A673 (cell line): Measurements from ENCODE around the gene KRT31. TPM values are rescaled to one million over a fixed set of nuclear protein-coding genes. Genes with fewer than 3 reads are reported as not detected.
"Not testable (repeated sequence)": the region's sequence is repeated elsewhere in the genome, so short reads cannot be mapped to it uniquely, and the experiment has no call there.

Source experiments
- BruUV-seq: library from RNA; stranded (reverse); fragments of 400-500 nt; replicated peaks from 2 replicates; lab custom pipeline; 2021; lab: Mats Ljungman, UMichigan
- CTCF ChIA-PET: fragments of 300-600 bp; sonication (Branson Sonifier 250); formaldehyde crosslinking; loops from one replicate; lab custom pipeline; 2022; ENCODE audit warnings: antibody characterized with exemption; lab: Charles Lee
- POLR2A ChIA-PET: fragments of 300-600 bp; sonication (Branson Sonifier 250); formaldehyde crosslinking; loops from one replicate; lab custom pipeline; 2022; ENCODE audit warnings: antibody characterized with exemption; ENCODE audit not compliant: low non-redundant PET; lab: Charles Lee
- DNase-seq: peaks from one replicate; pipeline ENCODE4 v3.0.0-alpha.2; 2015; ENCODE audit warnings: low spot score
- H3K27ac ChIP-seq: fragments of 200-600 bp; sonication (generic); 2 replicates; pipeline ENCODE4 v1.5.1; 2016; ENCODE audit warnings: mixed run types, low read depth, mild to moderate bottlenecking, mixed read lengths, antibody characterized with exemption, low read length; ENCODE audit not compliant: poor library complexity, severe bottlenecking
- H3K27me3 ChIP-seq: fragments of 200-600 bp; sonication (generic); replicated peaks from 2 replicates; pipeline ENCODE4 v1.6.1; 2017; ENCODE audit warnings: mixed run types, low read depth, mild to moderate bottlenecking, mixed read lengths, antibody characterized with exemption, low read length; ENCODE audit not compliant: insufficient read depth, poor library complexity
- H3K36me3 ChIP-seq: fragments of 200-600 bp; sonication (generic); 2 replicates; pipeline ENCODE4 v1.6.1; 2016; ENCODE audit warnings: mixed run types, mild to moderate bottlenecking, mixed read lengths, antibody characterized with exemption, low read length; ENCODE audit not compliant: insufficient read depth, poor library complexity, severe bottlenecking
- H3K4me1 ChIP-seq: fragments of 200-600 bp; sonication (generic); 2 replicates; pipeline ENCODE4 v1.6.1; 2017; ENCODE audit warnings: mixed run types, mild to moderate bottlenecking, mixed read lengths, antibody characterized with exemption, low read length; ENCODE audit not compliant: insufficient read depth, poor library complexity, severe bottlenecking
- H3K4me3 ChIP-seq: fragments of 200-600 bp; sonication (generic); 2 replicates; pipeline ENCODE4 v1.5.1; 2016; ENCODE audit warnings: low read depth, mixed run types, mild to moderate bottlenecking, mixed read lengths, low read length; ENCODE audit not compliant: poor library complexity, severe bottlenecking
- H3K9me3 ChIP-seq: fragments of 200-600 bp; sonication (generic); 2 replicates; pipeline ENCODE4 v1.6.1; 2016; ENCODE audit warnings: mixed run types, low read depth, mild to moderate bottlenecking, mixed read lengths, antibody characterized with exemption, low read length; ENCODE audit not compliant: poor library complexity, severe bottlenecking
- EZH2 ChIP-seq: fragments of 200-600 bp; sonication (generic); IDR thresholded peaks from 2 replicates; pipeline ENCODE4 v1.6.1; 2017; ENCODE audit warnings: borderline replicate concordance, low read depth, mild to moderate bottlenecking, mixed read lengths, antibody characterized with exemption, low read length; ENCODE audit not compliant: poor library complexity, severe bottlenecking
- intact Hi-C: fragments of 100-400 bp; cut with micrococcal nuclease; formaldehyde crosslinking; loops from one replicate; pipeline ENCODE4 v1.10.0; 2022; ENCODE audit not compliant: unreplicated experiment
- total RNA-seq: library from RNA; stranded (reverse); gene quantifications from 2 replicates; pipeline ENCODE4 v1.2.3, GENCODE V29; 2021
- TF ChIP-seq, protein P1 (sequence below): fragments of 300-800, 200-600 bp; sonication (generic); conservative IDR thresholded peaks from 2 replicates; pipeline ENCODE4 v1.5.1; 2017; ENCODE audit warnings: low read depth, mild to moderate bottlenecking, antibody characterized with exemption, low read length, moderate library complexity, mixed read lengths

KRT31 gene
- total RNA-seq, 1 experiment from 2014 or later, result not detected

DNA sequence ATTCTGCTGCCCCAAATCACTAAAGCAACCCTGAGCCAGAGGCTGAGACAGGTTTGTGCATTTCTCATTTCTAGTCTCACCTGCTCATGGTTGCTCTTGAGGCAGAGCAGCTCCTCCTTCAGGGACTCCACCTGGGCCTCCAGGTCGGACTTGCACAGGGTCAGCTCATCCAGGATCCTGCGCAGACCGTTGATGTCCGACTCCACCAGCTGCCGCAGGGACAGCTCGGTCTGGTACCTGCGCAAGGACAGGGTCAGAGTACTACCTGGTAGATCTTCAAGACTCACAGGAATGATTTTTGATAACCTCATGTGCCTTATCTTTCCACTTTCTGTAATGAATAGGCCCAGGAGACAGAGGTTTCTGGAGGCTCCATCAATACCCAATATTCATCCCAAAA lies 1.1 kb downstream of the KRT31 start:
- H3K36me3 ChIP-seq, result no peaks in the 10 kb centered on the region
- BruUV-seq, result no TSS peak
- intact Hi-C loops, result no loop called here
- no peaks in the 10 kb centered on the region for H3K4me1 ChIP-seq
- H3K4me3 ChIP-seq, result no peak overlapping the region
- no peak for DNase-seq
- CTCF ChIA-PET, result no interaction called here
- no peaks in the 10 kb centered on the region for H3K9me3 ChIP-seq
- POLR2A ChIA-PET, result no interaction called here
- no peak overlapping the region for H3K27ac ChIP-seq
- no peak for TF ChIP-seq EZH2
- TF ChIP-seq, protein P1, sequence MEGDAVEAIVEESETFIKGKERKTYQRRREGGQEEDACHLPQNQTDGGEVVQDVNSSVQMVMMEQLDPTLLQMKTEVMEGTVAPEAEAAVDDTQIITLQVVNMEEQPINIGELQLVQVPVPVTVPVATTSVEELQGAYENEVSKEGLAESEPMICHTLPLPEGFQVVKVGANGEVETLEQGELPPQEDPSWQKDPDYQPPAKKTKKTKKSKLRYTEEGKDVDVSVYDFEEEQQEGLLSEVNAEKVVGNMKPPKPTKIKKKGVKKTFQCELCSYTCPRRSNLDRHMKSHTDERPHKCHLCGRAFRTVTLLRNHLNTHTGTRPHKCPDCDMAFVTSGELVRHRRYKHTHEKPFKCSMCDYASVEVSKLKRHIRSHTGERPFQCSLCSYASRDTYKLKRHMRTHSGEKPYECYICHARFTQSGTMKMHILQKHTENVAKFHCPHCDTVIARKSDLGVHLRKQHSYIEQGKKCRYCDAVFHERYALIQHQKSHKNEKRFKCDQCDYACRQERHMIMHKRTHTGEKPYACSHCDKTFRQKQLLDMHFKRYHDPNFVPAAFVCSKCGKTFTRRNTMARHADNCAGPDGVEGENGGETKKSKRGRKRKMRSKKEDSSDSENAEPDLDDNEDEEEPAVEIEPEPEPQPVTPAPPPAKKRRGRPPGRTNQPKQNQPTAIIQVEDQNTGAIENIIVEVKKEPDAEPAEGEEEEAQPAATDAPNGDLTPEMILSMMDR, result no peak
- no peaks in the 10 kb centered on the region for H3K27me3 ChIP-seq

DNA sequence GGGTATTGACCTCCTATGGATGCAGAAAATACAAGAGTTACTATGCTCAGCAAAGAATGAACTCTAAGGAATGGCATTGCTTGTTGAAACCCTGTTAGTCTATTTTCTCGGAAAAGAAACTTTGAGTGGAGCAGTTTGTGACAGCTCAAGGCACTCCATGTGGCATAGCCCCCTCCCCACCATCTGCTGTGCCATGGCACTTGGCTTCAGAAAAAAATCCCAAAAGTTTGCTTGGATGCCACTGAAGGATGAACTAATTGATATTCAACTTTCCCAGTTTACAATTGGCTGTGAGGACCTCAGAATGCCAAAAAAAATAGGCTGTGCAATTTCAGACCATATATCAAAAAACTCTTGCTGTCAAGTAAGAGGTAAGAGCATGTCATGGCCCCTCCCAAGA lies 1.8 kb downstream of the KRT31 start:
- no peaks in the 10 kb centered on the region for H3K27me3 ChIP-seq
- H3K36me3 ChIP-seq, result no peaks in the 10 kb centered on the region
- DNase-seq, result no peak
- ChIA-PET POLR2A (no interaction called here), CTCF (no interaction called here)
- no TSS peak for BruUV-seq
- intact Hi-C loops, result no loop called here
- no peak overlapping the region for H3K4me3 ChIP-seq
- no peaks in the 10 kb centered on the region for H3K4me1 ChIP-seq
- no peaks in the 10 kb centered on the region for H3K9me3 ChIP-seq
- no peak overlapping the region for H3K27ac ChIP-seq
- no peak for TF ChIP-seq EZH2
- TF ChIP-seq, protein P1, result no peak

DNA sequence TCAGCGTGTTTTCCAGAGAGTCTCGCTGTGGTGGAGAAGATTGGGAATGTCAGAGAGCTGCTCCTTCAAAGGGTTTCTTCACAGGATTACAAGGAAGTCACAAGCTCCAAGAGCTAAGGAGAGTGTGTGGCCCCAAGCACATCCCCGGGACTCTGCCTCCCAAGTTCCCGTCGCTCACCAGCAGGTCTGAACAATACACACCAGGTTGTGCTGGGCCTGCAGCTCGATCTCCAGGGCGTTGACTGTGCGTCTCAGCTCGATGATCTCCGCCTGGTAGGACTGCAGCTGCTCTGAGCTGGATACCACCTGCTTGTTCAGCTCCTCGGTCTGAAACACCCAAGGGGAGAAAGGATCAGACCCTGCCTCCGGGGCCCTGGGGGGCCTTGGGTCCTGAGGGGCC lies 2.4 kb downstream of the KRT31 start:
- CTCF ChIA-PET, DNase-seq, H3K36me3 ChIP-seq, H3K4me3 ChIP-seq, H3K4me1 ChIP-seq, intact Hi-C loops, H3K27me3 ChIP-seq, POLR2A ChIA-PET, H3K9me3 ChIP-seq, H3K27ac ChIP-seq, BruUV-seq: not testable (repeated sequence)

DNA sequence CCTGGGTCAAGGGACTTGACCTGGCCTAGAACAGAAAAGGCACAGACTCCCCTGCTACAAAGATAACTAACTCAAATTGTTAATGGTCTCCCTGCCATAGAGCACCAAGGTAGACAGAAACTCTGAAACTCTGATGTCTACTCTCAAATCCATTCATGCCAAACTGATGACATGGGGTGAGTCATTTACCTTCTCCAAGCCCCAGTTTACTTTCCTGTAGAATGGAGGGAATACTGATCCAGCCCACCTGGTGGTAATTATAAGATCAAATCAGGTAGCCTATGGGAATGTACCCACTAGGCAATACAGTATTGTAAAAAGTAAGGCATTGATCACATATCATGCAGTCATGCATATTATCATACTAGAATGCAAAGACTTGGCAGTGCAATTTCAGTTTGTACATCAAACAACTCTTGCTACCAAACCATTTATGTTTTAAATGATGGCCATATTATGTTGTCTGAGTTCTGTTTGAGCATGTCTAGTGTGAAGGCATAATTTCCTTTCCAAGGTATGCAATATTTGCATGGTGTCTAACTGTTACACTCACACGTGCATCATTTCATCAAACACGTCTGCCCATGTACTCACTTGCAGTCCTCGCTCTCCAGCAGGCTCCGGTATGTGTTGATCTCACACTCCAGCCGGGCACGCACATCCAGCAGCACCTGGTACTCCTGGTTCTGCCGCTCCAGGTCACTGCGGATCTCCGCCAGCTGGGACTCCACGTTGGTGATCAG lies 3.0 kb downstream of the KRT31 start:
- BruUV-seq, result no TSS peak
- intact Hi-C loops, result no loop called here
- CTCF ChIA-PET, result no interaction called here

More for the DNA sequence above, 3.0 kb downstream of the KRT31 start:
- POLR2A ChIA-PET, result no interaction called here
- Histone ChIP-seq H3K36me3 (no peaks in the 10 kb centered on the region), H3K4me3 (no peak overlapping the region), H3K27ac (no peak overlapping the region), H3K4me1 (no peaks in the 10 kb centered on the region), H3K27me3 (no peaks in the 10 kb centered on the region), H3K9me3 (no peaks in the 10 kb centered on the region)
- no peak for DNase-seq
- TF ChIP-seq EZH2, result no peak
- TF ChIP-seq, protein P1, result no peak
